Fibroblast of the conjunctiva (primary cell): Measurements from ENCODE around the gene ZFAND6.
A peak's percentile ranks its signal among the peaks of the same experiment; 100 is the strongest.
"Not testable (repeated sequence)": the region's sequence is repeated elsewhere in the genome, so short reads cannot be mapped to it uniquely, and the experiment has no call there.

Experiments used
- DNase-seq: peaks from one replicate; pipeline ENCODE4 v3.0.0-alpha.2; 2010; ENCODE audit warnings: low read depth

ZFAND6 gene

DNA sequence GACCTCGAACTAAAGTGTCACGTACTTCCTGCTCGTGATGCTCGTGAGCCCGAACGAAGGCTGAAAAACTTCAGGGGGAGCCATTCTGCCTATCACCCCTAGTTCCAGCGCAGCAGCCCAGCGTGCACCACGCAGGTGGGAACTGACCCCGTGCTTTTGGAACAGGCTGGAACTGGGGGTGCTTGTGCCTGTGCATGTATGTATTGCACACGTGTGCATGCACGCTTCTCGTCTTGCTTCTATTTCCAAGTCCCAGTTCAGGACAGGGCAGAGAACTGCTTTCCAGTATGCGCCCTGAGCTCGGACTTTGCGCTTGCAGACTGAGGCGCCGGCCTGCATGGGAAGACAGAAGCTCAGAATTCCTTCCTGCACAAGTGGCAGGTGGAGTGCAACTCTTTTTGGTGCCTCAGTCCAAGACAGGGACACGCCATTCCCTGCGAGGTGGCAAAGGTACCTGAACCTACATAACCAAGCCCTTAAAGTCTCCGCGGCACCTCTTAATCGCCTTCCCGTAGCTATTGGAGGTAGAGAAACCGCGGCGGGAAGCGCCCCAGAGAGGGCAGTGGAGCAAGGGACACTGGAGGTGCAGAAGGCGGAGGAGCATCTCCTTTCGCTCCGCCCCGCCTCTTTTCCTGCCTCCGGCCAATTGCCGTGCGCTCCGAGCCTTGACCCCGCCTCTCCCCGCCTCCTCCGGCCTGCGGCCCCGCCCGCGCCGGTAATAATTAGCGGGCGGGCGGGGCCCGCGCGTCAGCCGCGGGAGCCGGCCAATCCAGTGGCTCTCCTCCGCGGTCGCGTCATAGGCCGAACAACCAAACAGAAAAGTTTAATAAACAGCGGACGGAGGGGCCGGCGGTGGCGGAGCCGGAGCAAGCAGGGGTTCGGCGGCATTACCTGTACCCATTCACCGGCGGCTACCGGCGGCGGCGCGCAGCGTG lies at the start of gene ZFAND6:
ZFAND6 (plus strand) TSS at position 826 of the 935 bp plus-strand sequence. CDS start 60,669 bp downstream, outside the sequence.
- peak; percentile 74 for DNase-seq

DNA sequence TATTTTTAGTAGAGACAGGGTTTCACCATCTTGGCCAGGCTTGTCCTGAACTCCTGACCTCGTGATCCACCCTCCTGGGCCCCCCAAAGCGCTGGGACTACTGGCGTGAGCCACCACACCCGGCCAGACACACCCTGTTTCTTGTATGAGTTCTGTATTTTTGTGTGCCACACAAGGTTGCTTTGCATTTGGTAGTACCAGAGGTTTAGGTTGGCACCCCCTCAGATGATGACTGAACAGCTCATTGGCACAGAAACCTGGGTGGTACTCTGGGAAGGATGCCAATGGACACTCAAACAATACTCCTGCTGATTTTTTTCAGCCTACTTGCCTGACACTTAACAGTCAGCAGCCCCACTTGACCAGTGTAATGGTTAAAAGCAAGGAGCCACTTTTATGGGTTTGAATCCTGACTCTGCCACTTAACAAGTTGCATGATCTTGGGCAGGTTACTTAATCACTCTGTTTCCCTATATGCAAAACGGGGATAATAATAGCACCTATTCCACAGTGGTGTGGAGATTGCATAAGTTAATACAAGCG lies 49.3 kb upstream of the ZFAND6 start:
- peak; percentile 64 for DNase-seq

- DNase-seq, result peak; percentile 87
Observed at GRCh38 chr15:80011041-80011523, 48.4 kb upstream of the ZFAND6 start.

DNA sequence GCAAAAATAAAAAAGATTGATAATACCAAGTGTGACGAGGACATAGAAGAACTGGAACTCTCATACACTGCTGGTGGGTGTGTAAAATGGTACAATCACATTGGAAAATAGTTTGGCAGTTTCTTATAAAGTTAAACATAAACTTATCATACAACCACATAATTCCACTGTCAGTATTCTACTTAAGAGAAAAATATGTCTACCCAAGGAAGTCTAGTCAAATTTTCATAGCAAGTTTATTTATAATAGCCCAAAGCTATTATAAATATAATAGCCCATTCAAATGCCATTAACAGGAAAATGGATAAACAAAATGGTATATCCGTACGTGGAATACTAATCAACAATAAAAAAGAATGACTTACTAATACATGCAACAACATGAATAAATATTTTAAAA lies 47.9 kb upstream of the ZFAND6 start:
- no peak for DNase-seq

GRCh38 chr15:80012060-80012726 lies 47.3 kb upstream of the ZFAND6 start:
- DNase-seq, result no peak

GRCh38 chr15:80014186-80014585 lies 45.3 kb upstream of the ZFAND6 start:
- not testable (repeated sequence) for DNase-seq

DNA sequence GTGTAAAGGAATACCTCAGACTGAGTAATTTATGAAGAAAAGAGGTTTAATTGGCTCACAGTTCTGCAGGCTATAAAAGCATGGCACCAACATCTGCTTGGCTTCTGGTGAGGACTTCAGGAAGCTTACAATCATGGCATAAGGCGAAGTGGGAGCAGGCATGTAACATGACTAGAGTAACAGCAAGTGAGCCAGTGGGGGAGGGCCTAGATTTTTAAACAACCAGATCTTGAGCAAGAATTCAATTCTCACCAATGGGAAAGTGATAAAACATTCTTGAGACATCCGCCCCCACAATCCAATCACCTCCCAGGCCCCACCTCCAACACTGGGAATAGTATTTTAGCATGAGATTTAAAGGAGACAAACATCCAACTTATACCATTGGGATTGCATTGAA lies 44.3 kb upstream of the ZFAND6 start:
- no peak for DNase-seq

DNA sequence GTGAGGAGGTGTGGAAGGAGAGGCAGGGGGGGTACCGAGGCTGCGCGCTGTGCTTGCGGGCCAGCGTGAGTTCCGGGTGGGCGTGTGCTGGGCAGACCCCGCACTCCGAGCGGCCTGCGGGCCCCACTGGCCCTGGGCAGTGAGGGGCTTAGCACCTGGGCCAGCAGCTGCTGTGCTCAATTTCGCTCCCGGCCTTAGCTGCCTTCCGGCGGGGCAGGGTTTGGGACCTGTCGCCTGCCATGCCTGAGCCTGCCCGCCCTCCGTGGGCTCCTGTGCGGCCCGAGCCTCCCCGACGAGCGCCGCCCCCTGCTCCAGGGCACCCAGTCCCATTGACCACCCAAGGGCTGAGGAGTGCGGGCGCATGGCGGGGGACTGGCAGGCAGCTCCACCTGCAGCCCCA lies 43.0 kb upstream of the ZFAND6 start:
- not testable (repeated sequence) for DNase-seq

GRCh38 chr15:80017139-80017538 lies 42.3 kb upstream of the ZFAND6 start:
- DNase-seq, result not testable (repeated sequence)

GRCh38 chr15:80019168-80019745 lies 40.2 kb upstream of the ZFAND6 start:
- DNase-seq, result no peak

DNA sequence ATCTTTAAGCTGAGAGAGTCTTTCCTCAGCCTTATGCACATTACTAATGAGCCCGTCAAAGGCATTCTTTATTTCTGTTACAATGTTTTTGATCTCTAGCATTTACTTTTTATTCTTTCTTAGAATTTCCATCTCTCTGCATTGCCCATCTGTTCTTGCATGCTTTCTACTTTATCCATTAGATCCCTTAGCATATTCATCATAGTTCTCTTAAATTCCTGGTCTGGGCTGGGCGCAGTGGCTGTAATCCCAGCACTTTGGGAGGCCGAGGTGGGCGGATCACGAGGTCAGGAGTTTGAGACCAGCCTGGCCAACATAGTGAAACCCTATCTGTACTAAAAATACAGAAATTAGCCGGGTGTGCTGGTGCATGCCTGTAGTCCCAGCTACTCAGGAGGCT lies 39.3 kb upstream of the ZFAND6 start:
- DNase-seq, result not testable (repeated sequence)

GRCh38 chr15:80020731-80021130 lies 38.7 kb upstream of the ZFAND6 start:
- no peak for DNase-seq

DNA sequence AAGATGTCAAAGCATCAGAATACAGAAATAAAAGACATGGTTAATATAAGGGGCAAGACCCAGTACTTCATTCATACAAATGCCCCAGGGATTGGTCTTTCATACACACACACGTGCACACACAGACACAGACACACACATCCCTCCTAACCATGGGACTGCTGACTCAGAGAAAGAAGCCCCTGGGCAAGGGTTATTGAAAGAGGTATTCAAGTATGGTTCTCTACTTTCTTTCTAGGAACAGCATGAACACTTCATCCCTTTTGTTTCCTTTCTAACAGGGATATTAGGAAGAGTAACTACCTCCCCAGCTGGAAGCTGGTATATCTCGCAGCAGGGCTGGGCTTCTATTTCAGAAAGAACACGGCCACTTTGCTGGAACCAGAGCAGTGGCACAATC lies 33.2 kb upstream of the ZFAND6 start:
- DNase-seq, result no peak

DNA sequence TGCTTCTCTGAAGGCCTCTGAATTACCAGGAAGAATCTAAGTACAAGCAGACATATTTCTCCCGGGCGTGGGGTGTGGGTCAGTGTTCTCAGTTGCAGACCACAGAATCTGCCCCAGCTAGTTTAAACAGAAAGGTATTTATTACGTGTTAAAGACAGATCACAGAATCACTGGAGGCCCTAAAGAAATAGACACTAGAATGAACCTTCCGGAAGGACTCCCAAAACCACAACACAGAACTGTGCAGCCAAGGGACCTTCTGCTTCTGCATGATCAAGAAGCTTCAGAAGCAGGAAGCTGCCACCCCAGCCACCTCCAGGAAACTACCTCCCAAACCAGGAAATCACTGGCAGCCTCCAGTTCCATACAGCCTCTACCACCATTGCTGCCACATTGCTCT lies 32.7 kb upstream of the ZFAND6 start:
- no peak for DNase-seq

- no peak for DNase-seq
Observed at GRCh38 chr15:80028937-80029336, 30.5 kb upstream of the ZFAND6 start.

GRCh38 chr15:80031841-80032240 lies 27.6 kb upstream of the ZFAND6 start:
- DNase-seq, result no peak

DNA sequence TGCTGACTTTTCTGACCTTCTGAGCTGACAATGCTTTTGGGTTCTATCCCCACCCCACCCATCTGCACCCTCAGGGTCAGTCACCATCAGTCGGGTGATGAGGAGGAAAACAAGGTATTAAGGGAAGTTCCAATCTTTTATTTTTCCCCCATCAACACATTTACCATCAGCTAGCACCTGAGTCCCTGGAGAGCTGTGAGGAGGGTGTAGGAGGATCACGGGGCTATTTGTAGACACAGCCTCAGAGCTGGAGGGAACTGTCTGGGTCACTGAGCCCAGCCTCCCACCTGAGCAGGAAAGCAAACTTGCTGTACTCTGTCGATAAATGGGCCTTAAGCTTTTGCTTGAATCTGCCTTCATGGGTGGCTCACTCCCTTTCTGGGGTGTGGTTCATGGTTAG lies 24.8 kb upstream of the ZFAND6 start:
- DNase-seq, result no peak

DNA sequence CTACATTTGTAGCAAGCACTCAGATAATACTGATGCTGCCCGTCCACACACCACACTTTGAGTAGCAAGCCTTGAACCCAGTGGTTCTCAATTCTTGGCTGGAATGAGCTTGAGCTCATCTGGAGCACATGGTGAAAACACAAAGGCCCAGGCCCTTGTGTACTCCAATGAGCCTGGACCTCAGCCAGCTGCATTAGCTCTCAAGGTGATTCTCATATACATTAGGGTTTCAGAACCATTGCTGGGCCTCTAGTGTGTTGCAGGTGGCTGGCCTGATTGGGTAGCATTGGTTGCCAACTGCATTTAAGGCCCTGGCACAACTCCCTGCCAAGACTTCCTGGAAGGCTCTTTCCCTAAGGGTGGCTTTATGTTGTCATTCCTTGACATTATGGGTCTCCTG lies 23.4 kb upstream of the ZFAND6 start:
- DNase-seq, result no peak

- DNase-seq, result no peak
Observed at GRCh38 chr15:80041494-80042253, 17.8 kb upstream of the ZFAND6 start.

GRCh38 chr15:80042568-80042967 lies 16.9 kb upstream of the ZFAND6 start:
- DNase-seq, result no peak

- not testable (repeated sequence) for DNase-seq
Observed at GRCh38 chr15:80045219-80045618, 14.3 kb upstream of the ZFAND6 start.

GRCh38 chr15:80049046-80049445 lies 10.4 kb upstream of the ZFAND6 start:
- DNase-seq, result no peak
